PC-9 (cell line): ENCODE results near the gene PDIA6. TPM values are rescaled to one million over a fixed set of nuclear protein-coding genes. Genes with fewer than 3 reads are reported as not detected.

Experiments
- BruUV-seq: library from RNA; stranded (reverse); fragments of 400-500 nt; replicated peaks from 2 replicates; lab custom pipeline; 2021; lab: Mats Ljungman, UMichigan
- CTCF ChIA-PET: fragments of 300-600 bp; sonication (Branson Sonifier 250); formaldehyde crosslinking; loops from one replicate; lab custom pipeline; 2022; ENCODE audit warnings: antibody characterized with exemption; lab: Charles Lee
- POLR2A ChIA-PET: fragments of 300-600 bp; sonication (Branson Sonifier 250); formaldehyde crosslinking; loops from one replicate; lab custom pipeline; 2022; ENCODE audit warnings: antibody characterized with exemption; ENCODE audit not compliant: unreplicated experiment; lab: Charles Lee
- DNase-seq, 2 experiments: peaks; one replicate each; pipeline versions ENCODE4 v3.0.0 to v3.0.0-alpha.2; 2015 to 2022; ENCODE audit warnings: mixed read lengths in 1 of 2
- H2AFZ ChIP-seq: fragments of 200-600 bp; sonication (generic); 2 replicates; pipeline ENCODE4 v1.8.1; 2017; ENCODE audit warnings: antibody characterized with exemption
- H3F3A ChIP-seq: fragments of 200-600 bp; sonication (generic); 2 replicates; pipeline ENCODE4 v1.8.1; 2017; ENCODE audit warnings: antibody characterized with exemption, mild to moderate bottlenecking, low read depth; ENCODE audit not compliant: insufficient read depth
- H3K27ac ChIP-seq: fragments of 200-600 bp; sonication (generic); 2 replicates; pipeline ENCODE4 v1.6.1; 2016; ENCODE audit warnings: mixed run types
- H3K27me3 ChIP-seq: fragments of 200-600 bp; sonication (generic); 2 replicates; pipeline ENCODE4 v1.6.1; 2016; ENCODE audit warnings: low read depth, mixed run types; ENCODE audit not compliant: insufficient read depth
- H3K36me3 ChIP-seq: fragments of 200-600 bp; sonication (generic); 2 replicates; pipeline ENCODE4 v1.6.1; 2016; ENCODE audit warnings: low read depth, mixed run types
- H3K4me1 ChIP-seq: fragments of 200-600 bp; sonication (generic); replicated peaks from 2 replicates; pipeline ENCODE4 v1.6.1; 2016; ENCODE audit warnings: mixed run types; ENCODE audit not compliant: insufficient read depth
- H3K4me2 ChIP-seq: fragments of 200-600 bp; sonication (generic); 2 replicates; pipeline ENCODE4 v1.6.1; 2017; ENCODE audit warnings: mixed run types
- H3K4me3 ChIP-seq: fragments of 200-600 bp; sonication (generic); 2 replicates; pipeline ENCODE4 v1.6.1; 2016; ENCODE audit warnings: mixed run types
- H3K79me2 ChIP-seq: fragments of 200-600 bp; sonication (generic); 2 replicates; pipeline ENCODE4 v1.6.1; 2017; ENCODE audit warnings: low read depth, mixed run types
- H3K9me2 ChIP-seq: fragments of 200-600 bp; sonication (generic); 2 replicates; pipeline ENCODE4 v1.8.1; 2017; ENCODE audit warnings: mild to moderate bottlenecking; ENCODE audit not compliant: insufficient read depth
- H3K9me3 ChIP-seq: fragments of 200-600 bp; sonication (generic); 2 replicates; pipeline ENCODE4 v1.8.1; 2016; ENCODE audit warnings: low read depth; ENCODE audit not compliant: insufficient read depth
- H4K20me1 ChIP-seq: fragments of 200-600 bp; sonication (generic); 2 replicates; pipeline ENCODE4 v1.8.1; 2017; ENCODE audit not compliant: insufficient read depth
- EZH2 ChIP-seq: fragments of 200-600 bp; sonication (generic); IDR thresholded peaks from 2 replicates; pipeline ENCODE4 v1.8.0; 2017; ENCODE audit warnings: antibody characterized with exemption, low read depth
- intact Hi-C: fragments of 100-400 bp; cut with micrococcal nuclease; formaldehyde crosslinking; loops from one replicate; pipeline ENCODE4 v1.10.0; 2022; ENCODE audit not compliant: unreplicated experiment
- total RNA-seq: library from RNA; stranded (reverse); gene quantifications from 2 replicates; pipeline ENCODE4 v1.2.3, GENCODE V29; 2021
- TF ChIP-seq, protein P1 (sequence below): fragments of 200-600 bp; sonication (generic); conservative IDR thresholded peaks from 2 replicates; pipeline ENCODE4 v1.6.1; 2017; ENCODE audit warnings: mixed run types, antibody characterized with exemption, mild to moderate bottlenecking, moderate library complexity

PDIA6 gene
- total RNA-seq, 1 experiment from 2014 or later, result 170 TPM

GRCh38 chr2:10765461-10765860, 47.1 kb downstream of the PDIA6 start:
- Histone ChIP-seq H3K4me2 (peak overlapping the region; percentile 30), H3K4me3 (no peak overlapping the region)

GRCh38 chr2:10764896-10765295, 47.7 kb downstream of the PDIA6 start:
- Histone ChIP-seq H3K9me3 (no peaks in the 10 kb centered on the region), H2AFZ (no peak overlapping the region), H3K9me2 (no peaks in the 10 kb centered on the region), H3K4me2 (peak overlapping the region; percentile 30), H3K27me3 (no peaks in the 10 kb centered on the region), H3F3A (peaks cover 4% of the 10 kb centered on the region; the same call in 1 of the 2 replicates), H3K79me2 (no peaks in the 10 kb centered on the region), H3K27ac (no peak overlapping the region), H3K4me1 (peaks cover 12% of the 10 kb centered on the region), H3K4me3 (no peak overlapping the region), H3K36me3 (no peaks in the 10 kb centered on the region), H4K20me1 (no peaks in the 10 kb centered on the region)
- TF ChIP-seq EZH2, result no peak
- TF ChIP-seq, protein P1, sequence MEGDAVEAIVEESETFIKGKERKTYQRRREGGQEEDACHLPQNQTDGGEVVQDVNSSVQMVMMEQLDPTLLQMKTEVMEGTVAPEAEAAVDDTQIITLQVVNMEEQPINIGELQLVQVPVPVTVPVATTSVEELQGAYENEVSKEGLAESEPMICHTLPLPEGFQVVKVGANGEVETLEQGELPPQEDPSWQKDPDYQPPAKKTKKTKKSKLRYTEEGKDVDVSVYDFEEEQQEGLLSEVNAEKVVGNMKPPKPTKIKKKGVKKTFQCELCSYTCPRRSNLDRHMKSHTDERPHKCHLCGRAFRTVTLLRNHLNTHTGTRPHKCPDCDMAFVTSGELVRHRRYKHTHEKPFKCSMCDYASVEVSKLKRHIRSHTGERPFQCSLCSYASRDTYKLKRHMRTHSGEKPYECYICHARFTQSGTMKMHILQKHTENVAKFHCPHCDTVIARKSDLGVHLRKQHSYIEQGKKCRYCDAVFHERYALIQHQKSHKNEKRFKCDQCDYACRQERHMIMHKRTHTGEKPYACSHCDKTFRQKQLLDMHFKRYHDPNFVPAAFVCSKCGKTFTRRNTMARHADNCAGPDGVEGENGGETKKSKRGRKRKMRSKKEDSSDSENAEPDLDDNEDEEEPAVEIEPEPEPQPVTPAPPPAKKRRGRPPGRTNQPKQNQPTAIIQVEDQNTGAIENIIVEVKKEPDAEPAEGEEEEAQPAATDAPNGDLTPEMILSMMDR, result no peak
- BruUV-seq, result no TSS peak
- no peak for DNase-seq
- ChIA-PET POLR2A (interaction anchor here (0.7 kb wide), 1 partner anchor 352 kb away, joined by 4 read pairs; no protein-coding TSS in a partner anchor), CTCF (no interaction called here)
- intact Hi-C loops, result no loop called here

More at GRCh38 chr2:10765461-10765860, 47.1 kb downstream of the PDIA6 start:
- Histone ChIP-seq H4K20me1 (no peaks in the 10 kb centered on the region), H3F3A (peaks cover 4% of the 10 kb centered on the region; the same call in 1 of the 2 replicates), H3K9me2 (no peaks in the 10 kb centered on the region), H3K4me1 (peaks cover 12% of the 10 kb centered on the region), H2AFZ (no peak overlapping the region), H3K36me3 (no peaks in the 10 kb centered on the region), H3K27me3 (no peaks in the 10 kb centered on the region), H3K27ac (no peak overlapping the region), H3K9me3 (no peaks in the 10 kb centered on the region), H3K79me2 (no peaks in the 10 kb centered on the region)
- peak; percentile 63 to 77 for DNase-seq
- no TSS peak for BruUV-seq
- intact Hi-C loops, result no loop called here
- ChIA-PET POLR2A (interaction anchor here (0.7 kb wide), 1 partner anchor 351 kb away, joined by 4 read pairs; no protein-coding TSS in a partner anchor), CTCF (no interaction called here)
- TF ChIP-seq, protein P1, result no peak
- TF ChIP-seq EZH2, result no peak

DNA sequence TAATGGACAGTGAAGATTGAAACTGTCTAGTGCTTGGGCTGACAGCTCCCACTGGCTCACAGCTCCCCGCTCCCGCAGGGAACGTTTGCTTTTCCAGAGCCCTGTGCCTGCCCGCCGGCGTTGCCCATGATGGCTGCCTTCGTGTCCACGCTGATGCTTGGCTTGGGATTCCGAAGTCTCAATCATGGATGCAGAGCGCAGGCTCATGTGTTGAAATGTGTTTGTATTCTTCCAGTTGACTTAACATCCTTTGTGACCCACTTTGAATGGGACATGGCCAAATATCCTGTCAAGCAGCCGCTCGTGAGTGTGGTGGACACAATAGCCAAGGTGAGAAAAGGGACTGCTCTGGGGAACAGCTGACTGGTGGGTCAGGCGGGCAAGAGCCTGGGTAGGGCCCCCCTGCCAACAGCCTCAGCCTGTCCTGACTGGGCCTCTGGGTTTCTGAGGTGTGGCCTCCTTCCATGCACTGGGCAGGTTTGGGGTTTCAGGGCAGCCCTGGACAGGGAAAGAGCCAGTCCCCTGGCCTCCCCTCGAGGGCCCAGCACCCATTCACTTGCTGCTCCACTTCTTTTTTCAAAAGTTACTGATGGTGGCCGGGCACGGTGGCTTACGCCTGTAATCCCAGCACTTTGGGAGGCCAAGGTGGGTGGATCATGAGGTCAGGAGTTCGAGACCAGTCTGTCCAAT, 48.3 kb downstream of the PDIA6 start:
- POLR2A ChIA-PET, result no interaction called here
- Histone ChIP-seq H2AFZ (no peak overlapping the region), H3K9me3 (no peaks in the 10 kb centered on the region), H3K4me2 (no peak overlapping the region), H3K79me2 (no peaks in the 10 kb centered on the region), H3K4me1 (peaks cover 12% of the 10 kb centered on the region), H3K9me2 (no peaks in the 10 kb centered on the region), H3K27ac (no peak overlapping the region), H3K4me3 (no peak overlapping the region), H4K20me1 (no peaks in the 10 kb centered on the region), H3K36me3 (no peaks in the 10 kb centered on the region), H3K27me3 (no peaks in the 10 kb centered on the region), H3F3A (peaks cover 4% of the 10 kb centered on the region; the same call in 1 of the 2 replicates)
- intact Hi-C loops, result no loop called here
- CTCF ChIA-PET, result no interaction called here
- no peak for DNase-seq
- TF ChIP-seq, protein P1, result no peak
- TF ChIP-seq EZH2, result no peak
- BruUV-seq, result no TSS peak
